Endodermal cell (in vitro differentiated cells): ENCODE results near the gene ADH6. TPM values are rescaled to one million over a fixed set of nuclear protein-coding genes. Genes with fewer than 3 reads are reported as not detected.
"Not testable (repeated sequence)": the region's sequence is repeated elsewhere in the genome, so short reads cannot be mapped to it uniquely, and the experiment has no call there.

Experiments used
- DNase-seq: peaks from one replicate; pipeline ENCODE4 v3.0.0-alpha.2; 2017
- H3K27ac ChIP-seq: 2 replicates; pipeline ENCODE4 v1.5.1; 2013; ENCODE audit warnings: mild to moderate bottlenecking, low read depth, low read length, moderate library complexity
- H3K27me3 ChIP-seq: 2 replicates; pipeline ENCODE4 v1.6.1; 2013; ENCODE audit warnings: mild to moderate bottlenecking, low read length, moderate library complexity; ENCODE audit not compliant: insufficient read depth, control insufficient read depth, poor library complexity, severe bottlenecking
- H3K36me3 ChIP-seq: 2 replicates; pipeline ENCODE4 v1.7.0; 2013; ENCODE audit warnings: mild to moderate bottlenecking, low read length, moderate library complexity; ENCODE audit not compliant: control insufficient read depth, insufficient read depth
- H3K4me1 ChIP-seq: one replicate; pipeline ENCODE4 v1.7.0; 2013; ENCODE audit warnings: low read length; ENCODE audit not compliant: control insufficient read depth, insufficient read depth
- H3K4me3 ChIP-seq: 2 replicates; pipeline ENCODE4 v1.5.1; 2013; ENCODE audit warnings: mild to moderate bottlenecking, low read length, moderate library complexity
- H3K9ac ChIP-seq: 2 replicates; pipeline ENCODE4 v1.6.1; 2013; ENCODE audit warnings: mild to moderate bottlenecking, low read length, moderate library complexity; ENCODE audit not compliant: poor library complexity, severe bottlenecking; ENCODE audit errors: extremely low read depth
- H3K9me3 ChIP-seq: 2 replicates; pipeline ENCODE4 v1.6.1; 2013; ENCODE audit warnings: mild to moderate bottlenecking, low read length, moderate library complexity; ENCODE audit not compliant: control insufficient read depth
- H3K27ac Mint-ChIP-seq: 2 replicates; pipeline ENCODE4 v1.8.0; 2020; ENCODE audit warnings: mixed read lengths
- H3K27me3 Mint-ChIP-seq: 2 replicates; pipeline ENCODE4 v1.8.0; 2021; ENCODE audit warnings: mild to moderate bottlenecking, mixed read lengths; ENCODE audit not compliant: insufficient read depth
- H3K36me3 Mint-ChIP-seq: 2 replicates; pipeline ENCODE4 v1.8.0; 2020; ENCODE audit warnings: low read depth, mixed read lengths
- H3K4me1 Mint-ChIP-seq: 2 replicates; pipeline ENCODE4 v1.8.0; 2020; ENCODE audit warnings: mixed read lengths
- H3K4me3 Mint-ChIP-seq: 2 replicates; pipeline ENCODE4 v1.8.0; 2020; ENCODE audit warnings: mild to moderate bottlenecking, moderate library complexity, mixed read lengths
- H3K9me3 Mint-ChIP-seq: 2 replicates; pipeline ENCODE4 v1.8.0; 2020; ENCODE audit warnings: mild to moderate bottlenecking, mixed read lengths
- CTCF ChIP-seq: fragments of 200-600 bp; sonication (generic); conservative IDR thresholded peaks from 2 replicates; pipeline ENCODE4 v1.5.0; 2021; ENCODE audit warnings: antibody characterized with exemption, mild to moderate bottlenecking
- WGBS, 2 experiments: methylation state at CpG; one replicate each; pipeline versions ENCODE4 v1.1.5 to v1.1.7; 2013; ENCODE audit warnings: missing lambda C conversion rate in 2 of 2, mixed read lengths in 1 of 2; ENCODE audit not compliant: insufficient coverage in 1 of 2, insufficient read length in 1 of 2; 5-methylcytosine and 5-hydroxymethylcytosine counted together
- total RNA-seq, 2 donors: library from RNA; stranded (reverse); fragmentation: NEBNext Ultra II Directional in 1 of 2; extraction: Animal tissue kit (Norgen Biotek cat#: 25700) in 1 of 2; gene quantifications; 2 replicates in 1 of 2; 3 replicates in 1 of 2; pipeline ENCODE4 v1.2.1, GENCODE V29; 2021

ADH6 gene
- total RNA-seq, 2 donors from 2014 or later = not detected

- H3K4me1 ChIP-seq = no peaks in the 10 kb centered on the region
- H3K27me3 Mint-ChIP-seq = no peaks in the 10 kb centered on the region
- no peaks in the 10 kb centered on the region for H3K4me1 Mint-ChIP-seq
- H3K27ac Mint-ChIP-seq = no peak overlapping the region
- no peak overlapping the region for H3K27ac ChIP-seq
- no peaks in the 10 kb centered on the region for H3K36me3 ChIP-seq
- H3K9ac ChIP-seq = no peak overlapping the region
- no peak overlapping the region for H3K4me3 ChIP-seq
- no peak overlapping the region for H3K4me3 Mint-ChIP-seq
- peaks cover 9% of the 10 kb centered on the region for H3K9me3 Mint-ChIP-seq
- no peak for TF ChIP-seq CTCF
- DNase-seq = no peak
- H3K9me3 ChIP-seq = no peaks in the 10 kb centered on the region
- H3K27me3 ChIP-seq = no peaks in the 10 kb centered on the region
- no peaks in the 10 kb centered on the region for H3K36me3 Mint-ChIP-seq
- WGBS, 2 experiments = 86% methylated on average over 1 of the region's 1 CpG; no CpG with 5 or more reads in 1 of the 2 experiments
Measured at GRCh38 chr4:99200138-99200537, 18.9 kb downstream of the ADH6 start.

GRCh38 chr4:99190336-99190735 is 28.7 kb downstream of the ADH6 start:
- Mint-ChIP-seq H3K9me3 (peaks cover 72% of the 10 kb centered on the region), H3K4me3 (no peak overlapping the region), H3K36me3 (peaks cover 26% of the 10 kb centered on the region), H3K27ac (no peak overlapping the region), H3K27me3 (no peaks in the 10 kb centered on the region), H3K4me1 (no peaks in the 10 kb centered on the region)
- DNase-seq = no peak
- no peaks in the 10 kb centered on the region for H3K27me3 ChIP-seq
- H3K9me3 ChIP-seq = peaks cover 38% of the 10 kb centered on the region
- no peak overlapping the region for H3K4me3 ChIP-seq
- no peak for TF ChIP-seq CTCF
- no peaks in the 10 kb centered on the region for H3K36me3 ChIP-seq
- H3K9ac ChIP-seq = no peak overlapping the region
- no peak overlapping the region for H3K27ac ChIP-seq
- no peaks in the 10 kb centered on the region for H3K4me1 ChIP-seq
- WGBS, 2 experiments = 88 to 94% methylated on average over 3 to 5 of the region's 5 CpGs

- H3K9ac ChIP-seq, DNase-seq, H3K27ac ChIP-seq, H3K4me3 ChIP-seq, H3K27ac Mint-ChIP-seq, H3K27me3 ChIP-seq, H3K36me3 ChIP-seq, H3K4me3 Mint-ChIP-seq, H3K27me3 Mint-ChIP-seq, H3K4me1 ChIP-seq, H3K4me1 Mint-ChIP-seq: not testable (repeated sequence)
- H3K9me3 Mint-ChIP-seq = peaks cover 76% of the 10 kb centered on the region
- WGBS, 2 experiments = 90 to 95% methylated on average over 2 to 3 of the region's 3 CpGs
- peaks cover 38% of the 10 kb centered on the region for H3K9me3 ChIP-seq
- H3K36me3 Mint-ChIP-seq = peaks cover 26% of the 10 kb centered on the region
Measured at GRCh38 chr4:99189900-99190299, 29.1 kb downstream of the ADH6 start.

DNA sequence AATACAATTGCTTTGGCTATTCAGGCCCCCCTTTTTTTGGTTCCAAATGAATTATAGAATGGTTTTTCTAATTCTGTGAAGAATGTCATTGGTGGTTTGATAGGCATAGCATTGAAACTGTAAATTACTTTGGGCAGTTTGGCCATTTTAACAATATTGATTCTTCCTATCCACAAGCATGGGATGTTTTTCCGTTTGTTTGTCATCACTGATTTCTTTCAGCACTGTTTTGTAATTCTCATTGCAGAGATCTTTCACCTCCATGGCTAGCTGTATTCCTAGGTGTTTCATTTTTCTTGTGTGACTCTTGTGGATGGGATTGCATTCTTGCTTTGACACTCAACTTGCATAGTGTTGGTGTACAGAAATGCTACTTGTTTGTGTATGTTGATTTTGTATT is 33.0 kb downstream of the ADH6 start:
- no peak for TF ChIP-seq CTCF
- H3K9me3 ChIP-seq = peaks cover 31% of the 10 kb centered on the region
- no peaks in the 10 kb centered on the region for H3K27me3 Mint-ChIP-seq
- H3K4me1 Mint-ChIP-seq = no peaks in the 10 kb centered on the region
- H3K27ac ChIP-seq = no peak overlapping the region
- no peak overlapping the region for H3K4me3 Mint-ChIP-seq
- no peaks in the 10 kb centered on the region for H3K36me3 ChIP-seq
- no peak overlapping the region for H3K27ac Mint-ChIP-seq
- no peaks in the 10 kb centered on the region for H3K4me1 ChIP-seq
- DNase-seq = no peak
- H3K9ac ChIP-seq = no peak overlapping the region
- H3K36me3 Mint-ChIP-seq = peaks cover 19% of the 10 kb centered on the region
- no peaks in the 10 kb centered on the region for H3K27me3 ChIP-seq
- no peak overlapping the region for H3K4me3 ChIP-seq
- peaks cover 77% of the 10 kb centered on the region for H3K9me3 Mint-ChIP-seq
- WGBS, 2 experiments = 86 to 100% methylated on average over 1 of the region's 1 CpG
